HCT116 (cell line): ENCODE results near the gene SPIN1. TPM values are rescaled to one million over a fixed set of nuclear protein-coding genes. Genes with fewer than 3 reads are reported as not detected.

ENCODE experiments used
- ATAC-seq: fragments of 200-7000 bp; cut with Tn5 transposase; 2 replicates; pipeline ENCODE4 v1.9.1; 2020; ENCODE audit warnings: mild to moderate bottlenecking, moderate library complexity
- BruUV-seq: library from RNA; stranded (reverse); fragments of 400-500 nt; replicated peaks from 2 replicates; lab custom pipeline; 2021; lab: Mats Ljungman, UMichigan
- CTCF ChIA-PET: fragments of 300-600 bp; sonication (Branson Sonifier 250); formaldehyde crosslinking; loops from one replicate; lab custom pipeline; 2021; ENCODE audit warnings: antibody characterized with exemption; lab: Charles Lee
- POLR2A ChIA-PET: fragments of 300-600, 350-600 bp; sonication (Branson Sonifier 250); formaldehyde crosslinking; loops from one replicate; lab custom pipeline; 2021; ENCODE audit warnings: antibody characterized with exemption; lab: Charles Lee
- RAD21 ChIA-PET, 2 experiments: fragments of 300-600 bp; sonication (Branson Sonifier 250); formaldehyde crosslinking; loops; one replicate each; lab custom pipeline; 2023; ENCODE audit warnings: low total read pairs in 2 of 2; ENCODE audit not compliant: uncharacterized antibody in 2 of 2, unreplicated experiment in 2 of 2, low non-redundant PET in 1 of 2; lab: Charles Lee
- DNase-seq: peaks from one replicate; pipeline ENCODE4 v3.0.0-alpha.2; 2010; ENCODE audit warnings: low read depth, low spot score
- H2AFZ ChIP-seq: fragments of 200-600 bp; shearing (Covaris generic), sonication (generic); 2 replicates; pipeline ENCODE4 v1.6.1; 2017; ENCODE audit warnings: low read depth, mixed run types, mixed read lengths, antibody characterized with exemption, low read length; ENCODE audit not compliant: poor library complexity, severe bottlenecking
- H3K27ac ChIP-seq: 2 replicates; pipeline ENCODE4 v1.5.1; 2012; ENCODE audit warnings: low read depth, low read length
- H3K27me3 ChIP-seq: fragments of 200-600 bp; sonication (generic); 2 replicates; pipeline ENCODE4 v1.6.1; 2016; ENCODE audit warnings: mixed run types, low read length, mixed read lengths; ENCODE audit not compliant: insufficient read depth
- H3K36me3 ChIP-seq, 2 experiments: fragments of 200-500 bp in 1 of 2; fragments of 200-600 bp in 1 of 2; sonication (Bioruptor generic) in 1 of 2; sonication (generic) in 1 of 2; 2 replicates each; pipeline versions ENCODE4 v1.5.1 to v1.6.1; 2014 to 2016; ENCODE audit warnings: low read length in 2 of 2, inconsistent platforms in 1 of 2, mixed read lengths in 1 of 2, mixed run types in 1 of 2; ENCODE audit not compliant: insufficient read depth in 2 of 2, control insufficient read depth in 1 of 2
- H3K4me1 ChIP-seq, 2 experiments: fragments of 200-600 bp in 1 of 2; sonication (generic) in 1 of 2; 2 replicates each; pipeline versions ENCODE4 v1.5.1 to v1.6.1; 2012 to 2017; ENCODE audit warnings: low read length in 2 of 2, inconsistent platforms in 1 of 2, mild to moderate bottlenecking in 1 of 2, mixed read lengths in 1 of 2, mixed run types in 1 of 2, moderate library complexity in 1 of 2; ENCODE audit not compliant: insufficient read depth in 2 of 2, control insufficient read depth in 1 of 2
- H3K4me2 ChIP-seq: fragments of 200-600 bp; sonication (generic); 2 replicates; pipeline ENCODE4 v1.6.1; 2017; ENCODE audit warnings: mixed run types, low read length, mixed read lengths
- H3K4me3 ChIP-seq, 2 experiments: fragments of 200-600 bp in 1 of 2; sonication (generic) in 1 of 2; replicated peaks in 1 of 2; 2 replicates each; pipeline ENCODE4 v1.5.1; 2011 to 2016; ENCODE audit warnings: low read length in 2 of 2, control low read depth in 1 of 2, low read depth in 1 of 2, mild to moderate bottlenecking in 1 of 2, mixed read lengths in 1 of 2, mixed run types in 1 of 2
- H3K79me2 ChIP-seq: fragments of 200-600 bp; sonication (generic); 2 replicates; pipeline ENCODE4 v1.6.1; 2017; ENCODE audit warnings: mild to moderate bottlenecking, mixed run types, low read length, moderate library complexity, mixed read lengths; ENCODE audit not compliant: insufficient read depth
- H3K9ac ChIP-seq: fragments of 200-600 bp; sonication (generic); 2 replicates; pipeline ENCODE4 v1.6.1; 2016; ENCODE audit warnings: low read length, mixed read lengths
- H3K9me2 ChIP-seq: fragments of 200-600 bp; sonication (generic), shearing (Covaris generic); 2 replicates; pipeline ENCODE4 v1.6.1; 2017; ENCODE audit warnings: mixed run types, mild to moderate bottlenecking, moderate library complexity; ENCODE audit not compliant: insufficient read depth
- H3K9me3 ChIP-seq, 2 experiments: fragments of 200-500 bp in 1 of 2; fragments of 200-600 bp in 1 of 2; sonication (Bioruptor generic) in 1 of 2; sonication (generic) in 1 of 2; 2 replicates each; pipeline ENCODE4 v1.6.1; 2014 to 2017; ENCODE audit warnings: low read length in 2 of 2, mixed read lengths in 2 of 2, inconsistent platforms in 1 of 2, low read depth in 1 of 2, mild to moderate bottlenecking in 1 of 2, mixed run types in 1 of 2, moderate library complexity in 1 of 2; ENCODE audit not compliant: control insufficient read depth in 1 of 2, insufficient read depth in 1 of 2
- H4K20me1 ChIP-seq: fragments of 200-600 bp; sonication (generic), shearing (Covaris generic); 2 replicates; pipeline ENCODE4 v1.6.1; 2017; ENCODE audit warnings: mixed run types, mild to moderate bottlenecking, moderate library complexity; ENCODE audit not compliant: insufficient read depth
- EZH2 ChIP-seq: fragments of 200-600 bp; sonication (generic); IDR thresholded peaks from 2 replicates; pipeline ENCODE4 v1.6.1; 2017; ENCODE audit warnings: antibody characterized with exemption, mixed run types
- MAX ChIP-seq: IDR thresholded peaks from 2 replicates; pipeline ENCODE4 v1.6.1; 2012
- REST ChIP-seq: IDR thresholded peaks from 2 replicates; pipeline ENCODE4 v1.6.1; 2012; ENCODE audit warnings: low read depth
- SP1 ChIP-seq: IDR thresholded peaks from 2 replicates; pipeline ENCODE4 v1.6.1; 2012; ENCODE audit warnings: low read depth
- SRF ChIP-seq: IDR thresholded peaks from 2 replicates; pipeline ENCODE4 v1.6.1; 2012; ENCODE audit warnings: low read depth
- TCF7L2 ChIP-seq: IDR thresholded peaks from 2 replicates; pipeline ENCODE4 v1.7.0; 2011; ENCODE audit warnings: borderline replicate concordance, inconsistent platforms; ENCODE audit not compliant: insufficient read depth, insufficient read length; ENCODE audit errors: extremely low read depth
- ZNF274 ChIP-seq: fragments of 200-500 bp; sonication (Bioruptor generic); IDR thresholded peaks from 2 replicates; pipeline ENCODE4 v1.6.1; 2014; ENCODE audit warnings: mild to moderate bottlenecking, low read depth, low read length, inconsistent platforms
- intact Hi-C: fragments of 100-400 bp; cut with micrococcal nuclease; formaldehyde crosslinking; loops from 2 replicates; pipeline ENCODE4 v1.10.0; 2022
- total RNA-seq: library from RNA; stranded (reverse); gene quantifications from one replicate; pipeline ENCODE4 v1.2.1, GENCODE V29; 2021; ENCODE audit not compliant: unreplicated experiment

The SPIN1 gene
- total RNA-seq, 1 experiment from 2014 or later, result 74.0 TPM

- Histone ChIP-seq H3K4me3 (no peak overlapping the region), H3K9me3 (no peaks in the 10 kb centered on the region), H3K4me1 (peaks cover 11 to 24% of the 10 kb centered on the region in 2 experiments), H3K36me3 (no peaks in the 10 kb centered on the region), H4K20me1 (no peaks in the 10 kb centered on the region), H3K9ac (no peak overlapping the region), H3K9me2 (no peaks in the 10 kb centered on the region), H2AFZ (no peak overlapping the region), H3K27me3 (no peaks in the 10 kb centered on the region), H3K4me2 (no peak overlapping the region), H3K27ac (no peak overlapping the region), H3K79me2 (no peaks in the 10 kb centered on the region)
- intact Hi-C loops, result no loop called here
- ChIA-PET POLR2A (no interaction called here), CTCF (no interaction called here), RAD21 (no interaction called here)
- no TSS peak for BruUV-seq
- ATAC-seq (no peak), DNase-seq (no peak)
- no peak for TF ChIP-seq MAX
- no peak for TF ChIP-seq EZH2
- TF ChIP-seq TCF7L2, result no peak
- TF ChIP-seq ZNF274, result no peak
- TF ChIP-seq SP1, result no peak
- no peak for TF ChIP-seq REST
- TF ChIP-seq SRF, result no peak
Observed at GRCh38 chr9:88342246-88342645, 46.0 kb upstream of the SPIN1 start.
